Heart right ventricle (tissue), 16 donors: Measurements from ENCODE around the gene PPP3CA. TPM values are rescaled to one million over a fixed set of nuclear protein-coding genes. Genes with fewer than 3 reads are reported as not detected.

Experiments
- ATAC-seq, 8 donors: fragments of 200-7000 bp; cut with Tn5 transposase; one replicate each; pipeline ENCODE4 v1.9.1; 2020; ENCODE audit warnings: mild to moderate bottlenecking in 8 of 8, moderate library complexity in 8 of 8, moderate number of reproducible peaks in 1 of 8
- DNase-seq, 2 donors: peaks; one replicate each; pipeline ENCODE4 v3.0.0-alpha.2; 2020
- H3K27ac ChIP-seq, 10 donors: fragments of 200-600 bp; sonication (generic) in 2 of 10; one replicate each; pipeline versions ENCODE4 v1.5.0 to v1.8.0; 2020 to 2022; ENCODE audit warnings: mild to moderate bottlenecking in 3 of 10
- H3K27me3 ChIP-seq, 7 donors: fragments of 200-600 bp; one replicate each; pipeline ENCODE4 v1.8.0; 2021 to 2022; ENCODE audit warnings: mild to moderate bottlenecking in 2 of 7
- H3K36me3 ChIP-seq, 9 donors: fragments of 200-600 bp; sonication (generic) in 1 of 9; one replicate each; pipeline versions ENCODE4 v1.5.0 to v1.8.0; 2020 to 2022; ENCODE audit warnings: mild to moderate bottlenecking in 2 of 9
- H3K4me1 ChIP-seq, 9 donors: fragments of 200-600 bp; sonication (generic) in 1 of 9; one replicate each; pipeline versions ENCODE4 v1.5.0 to v1.8.0; 2020 to 2022; ENCODE audit warnings: mild to moderate bottlenecking in 4 of 9
- H3K4me3 ChIP-seq, 10 donors: fragments of 200-600 bp; sonication (generic) in 2 of 10; one replicate each; pipeline versions ENCODE4 v1.5.0 to v1.8.0; 2020 to 2022; ENCODE audit warnings: mild to moderate bottlenecking in 7 of 10, moderate library complexity in 2 of 10
- H3K9me3 ChIP-seq, 11 donors: fragments of 200-600 bp in 10 of 11; sonication (generic) in 2 of 11; one replicate each; pipeline versions ENCODE4 v1.5.0 to v1.8.0; 2013 to 2022; ENCODE audit warnings: mild to moderate bottlenecking in 2 of 11, control low read depth in 1 of 11, moderate library complexity in 1 of 11
- WGBS, 2 donors: extraction: QIAGEN DNeasy Blood & Tissue Kit; methylation state at CpG; one replicate each; pipeline ENCODE4 v1.1.7; 2013; ENCODE audit warnings: inconsistent platforms in 1 of 2; 5-methylcytosine and 5-hydroxymethylcytosine counted together
- intact Hi-C, 10 donors: fragments of 100-400 bp; cut with DNase I; formaldehyde crosslinking; loops; one replicate each; pipeline versions ENCODE4 v1.11.1 to v1.14.2; 2022
- polyA plus RNA-seq, 2 donors: library from polyadenylated mRNA; stranded (reverse); fragments of 200-250 nt; gene quantifications; one replicate each; pipeline ENCODE4 v1.2.3, GENCODE V29; 2013
- total RNA-seq, 10 donors: library from RNA; stranded (reverse); fragmentation: NEBNext Ultra II Directional in 3 of 10; extraction: Animal tissue kit (Norgen Biotek cat#: 25700) in 3 of 10; gene quantifications; one replicate each; pipeline versions ENCODE4 v1.2.1 to v1.2.4, GENCODE V29; 2021 to 2023
- TF ChIP-seq, protein P1 (sequence below), 9 donors: fragments of 200-600 bp; sonication (generic) in 2 of 9; IDR thresholded peaks; one replicate each; pipeline versions ENCODE4 v1.5.0 to v1.8.0; 2021 to 2022; ENCODE audit warnings: antibody characterized with exemption in 9 of 9, mild to moderate bottlenecking in 5 of 9, moderate library complexity in 1 of 9
- donor health status: Arrhythmogenic right ventricular cardiomyopathy.
- donor health status: ischemic (EF 13 %, LVEDD 7.1; RV severe dilation, severe dysfunction).
- donor health status: healthy with polysubstance abuse.
- donor health status: DM: no; HTN: yes; CAD: no.
- donor health status: DM: no; HTN: no; CAD: no.
- donor health status: ischemic (EF 25% LVEDD 6.9; RV normal size, moderate dysfunction).
- donor health status: ischemic (EF 25% LVEDD 5.7; RV mildly dilated, moderate dysfunction).
- donor health status: healthy.
- donor health status: DM: yes; HTN: yes; CAD: no.
- donor health status: Ischemic cardiomyopathy.
- donor health status: ischemic (EF 35%, LVEDD 5.7; RV mildly dilated, moderate dysfunction).
- donor health status: nonischemic (EF 11% LVEDD 7.7; RV severe dilation, severe dysfunction).
- donor health status: DM: yes; HTN: yes; CAD: no.
- donor health status: PGD.
- donor health status: ischemic (EF 29% LVEDD 5.4; RV normal size, mild dysfunction).
- donor health status: nonischemic (EF 23%, LVEDD 6.1; RV moderate dilation, normal function).

PPP3CA gene
- total and polyA plus RNA-seq, 12 donors: 8.1 to 30.8 (median 19.1) TPM

DNA sequence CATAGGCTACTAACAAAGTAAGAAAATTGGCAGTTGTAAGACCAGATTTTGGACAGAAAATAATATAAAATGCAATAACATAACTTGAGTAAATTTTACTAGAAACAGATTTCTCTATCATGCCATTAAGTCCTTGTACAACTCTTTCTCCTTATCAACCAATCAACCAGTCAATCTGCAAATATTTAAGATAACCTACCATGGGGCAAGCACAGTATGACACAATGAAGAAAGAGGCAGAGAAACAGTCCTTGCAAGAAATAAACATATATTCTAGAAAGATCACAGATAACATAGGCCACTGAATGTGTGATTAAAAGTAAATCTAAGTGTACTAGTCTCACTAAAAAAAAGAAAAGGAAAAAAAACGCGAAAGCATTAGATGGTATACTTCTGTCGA lies 194.8 kb downstream of the PPP3CA start:
- WGBS, 2 donors: 92 to 93% methylated on average over 3 of the region's 3 CpGs
- intact Hi-C loops: loop anchor here in 1 of 10 donors (10.0 kb wide), 1 partner anchor 1112 kb away; no protein-coding TSS in a partner anchor

DNA sequence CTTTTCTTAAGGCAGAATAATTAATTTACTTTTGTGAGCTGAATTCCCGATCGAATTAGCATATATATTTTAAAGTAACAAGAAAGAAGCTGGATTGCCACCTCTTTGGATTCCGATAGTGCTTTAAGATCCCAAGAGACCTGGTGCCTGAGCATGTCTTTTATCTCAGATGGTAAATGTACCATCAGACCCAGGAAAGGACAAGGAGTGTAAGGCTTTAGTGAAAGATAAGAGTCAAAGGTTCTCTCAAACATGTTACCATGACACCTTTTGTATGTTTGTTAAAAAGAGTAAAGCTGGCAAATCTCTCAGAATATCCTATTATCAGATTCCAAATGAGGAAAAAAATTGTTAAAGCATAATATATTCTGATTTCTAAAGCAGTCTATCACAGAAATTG lies 198.8 kb downstream of the PPP3CA start:
- Histone ChIP-seq H3K4me3 (no peak overlapping the region), H3K9me3 (no peaks in the 10 kb centered on the region), H3K27ac (no peak overlapping the region), H3K36me3 (no peaks in the 10 kb centered on the region), H3K4me1 (peaks cover 0 to 2% (median 0%) of the 10 kb centered on the region in 9 donors), H3K27me3 (no peaks in the 10 kb centered on the region)
- TF ChIP-seq, protein P1, sequence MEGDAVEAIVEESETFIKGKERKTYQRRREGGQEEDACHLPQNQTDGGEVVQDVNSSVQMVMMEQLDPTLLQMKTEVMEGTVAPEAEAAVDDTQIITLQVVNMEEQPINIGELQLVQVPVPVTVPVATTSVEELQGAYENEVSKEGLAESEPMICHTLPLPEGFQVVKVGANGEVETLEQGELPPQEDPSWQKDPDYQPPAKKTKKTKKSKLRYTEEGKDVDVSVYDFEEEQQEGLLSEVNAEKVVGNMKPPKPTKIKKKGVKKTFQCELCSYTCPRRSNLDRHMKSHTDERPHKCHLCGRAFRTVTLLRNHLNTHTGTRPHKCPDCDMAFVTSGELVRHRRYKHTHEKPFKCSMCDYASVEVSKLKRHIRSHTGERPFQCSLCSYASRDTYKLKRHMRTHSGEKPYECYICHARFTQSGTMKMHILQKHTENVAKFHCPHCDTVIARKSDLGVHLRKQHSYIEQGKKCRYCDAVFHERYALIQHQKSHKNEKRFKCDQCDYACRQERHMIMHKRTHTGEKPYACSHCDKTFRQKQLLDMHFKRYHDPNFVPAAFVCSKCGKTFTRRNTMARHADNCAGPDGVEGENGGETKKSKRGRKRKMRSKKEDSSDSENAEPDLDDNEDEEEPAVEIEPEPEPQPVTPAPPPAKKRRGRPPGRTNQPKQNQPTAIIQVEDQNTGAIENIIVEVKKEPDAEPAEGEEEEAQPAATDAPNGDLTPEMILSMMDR (IDR thresholded peaks at IDR 0.05): no peak
- no peak for DNase-seq
- ATAC-seq: no peak
- 92 to 94% methylated on average over 3 of the region's 3 CpGs for WGBS, 2 donors
- intact Hi-C loops: no loop called here

More for the DNA sequence above, 194.8 kb downstream of the PPP3CA start:
- TF ChIP-seq, protein P1 (IDR thresholded peaks at IDR 0.05): no peak
- Histone ChIP-seq H3K36me3 (no peaks in the 10 kb centered on the region), H3K9me3 (no peaks in the 10 kb centered on the region), H3K4me3 (no peak overlapping the region), H3K27ac (no peak overlapping the region), H3K4me1 (peaks cover 0 to 17% (median 4%) of the 10 kb centered on the region in 9 donors), H3K27me3 (no peaks in the 10 kb centered on the region)
- no peak for DNase-seq
- ATAC-seq: no peak

DNA sequence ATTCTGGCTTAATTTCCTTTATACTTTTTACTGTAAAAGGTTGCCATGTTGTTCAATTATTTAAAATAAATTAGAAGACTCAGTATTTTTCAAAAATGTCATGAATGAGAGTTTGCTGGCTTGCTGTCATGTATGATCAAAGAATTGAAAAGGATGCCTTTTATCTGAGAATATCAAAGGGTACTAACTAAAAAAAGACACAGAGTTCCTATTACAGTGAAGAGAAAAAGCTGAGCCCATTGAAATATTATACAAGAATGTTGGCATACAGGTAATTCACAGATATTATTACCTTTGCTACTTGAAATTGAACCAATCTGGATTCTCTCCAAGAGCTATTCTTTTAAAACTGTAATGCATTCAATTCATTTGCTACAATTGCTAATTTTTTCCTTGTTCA lies 200.0 kb downstream of the PPP3CA start:
- intact Hi-C loops: no loop called here
- Histone ChIP-seq H3K4me3 (no peak overlapping the region), H3K9me3 (no peaks in the 10 kb centered on the region), H3K36me3 (no peaks in the 10 kb centered on the region), H3K27me3 (no peaks in the 10 kb centered on the region), H3K4me1 (peaks cover 0 to under 1% (median 0%) of the 10 kb centered on the region in 9 donors), H3K27ac (no peak overlapping the region)
- no peak for DNase-seq
- ATAC-seq: no peak
- TF ChIP-seq, protein P1 (IDR thresholded peaks at IDR 0.05): no peak

DNA sequence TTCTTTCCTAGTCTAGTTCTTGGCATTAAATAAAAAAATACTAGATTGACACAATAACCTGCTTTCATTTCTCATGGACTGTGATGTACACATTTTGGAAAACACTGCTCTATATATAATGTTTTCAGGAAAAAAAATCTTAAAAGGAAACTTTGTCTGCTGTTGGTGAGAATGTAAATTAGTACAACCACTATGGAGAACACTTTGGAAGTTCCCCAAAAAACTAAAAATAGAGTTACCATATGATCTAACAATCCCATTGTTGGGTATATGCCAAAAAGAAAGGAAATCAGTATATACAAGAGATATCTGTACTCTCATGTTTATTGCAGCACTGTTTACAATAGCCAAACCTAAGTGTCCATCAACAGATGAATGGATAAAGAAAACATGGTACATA lies 202.3 kb downstream of the PPP3CA start:
- H3K36me3 ChIP-seq: no peaks in the 10 kb centered on the region
- TF ChIP-seq, protein P1 (IDR thresholded peaks at IDR 0.05): no peak
- no peaks in the 10 kb centered on the region for H3K9me3 ChIP-seq
- no peak overlapping the region for H3K4me3 ChIP-seq
- ATAC-seq (no peak), DNase-seq (no peak)
- intact Hi-C loops: no loop called here
- no peaks in the 10 kb centered on the region for H3K27me3 ChIP-seq
- H3K27ac ChIP-seq: no peak overlapping the region
- peaks cover 0 to 24% (median 0%) of the 10 kb centered on the region in 9 donors for H3K4me1 ChIP-seq
